A549 (cell line): ENCODE results near the gene CEBPZ.

Experiments
- CEBPB ChIP-seq, 2 experiments: fragments of >200 bp in 1 of 2; sonication (Bioruptor Twin) in 1 of 2; formaldehyde crosslinking in 1 of 2; IDR thresholded peaks; 2 replicates each; pipeline ENCODE4 v1.6.1; 2012 to 2016
- CTCF ChIP-seq: fragments of >200 bp; sonication (Bioruptor Twin); formaldehyde crosslinking; IDR thresholded peaks from 3 replicates; pipeline ENCODE4 v1.5.1; 2016
- HMGXB4 ChIP-seq: fragments of 250-450 bp; sonication (Bioruptor Pico); IDR thresholded peaks from 2 replicates; pipeline ENCODE4 v1.5.0; 2021; ENCODE audit warnings: mild to moderate bottlenecking, moderate library complexity, borderline replicate concordance
- HOXA7 ChIP-seq: fragments of 250-450 bp; sonication (Bioruptor Pico); IDR thresholded peaks from 2 replicates; pipeline ENCODE4 v1.5.0; 2020; ENCODE audit warnings: mild to moderate bottlenecking, moderate library complexity
- KDM1A ChIP-seq: fragments of 200-600 bp; sonication (generic); IDR thresholded peaks from 2 replicates; pipeline ENCODE4 v1.6.1; 2016; ENCODE audit warnings: low read depth, mild to moderate bottlenecking
- POLR2A ChIP-seq: IDR thresholded peaks from 2 replicates; pipeline ENCODE4 v1.6.1; 2012; ENCODE audit warnings: mild to moderate bottlenecking, low read length
- ZFP36 ChIP-seq: fragments of 450-650 bp; IDR thresholded peaks from 2 replicates; pipeline ENCODE4 v1.6.1; 2014; ENCODE audit warnings: borderline replicate concordance; ENCODE audit not compliant: partially characterized antibody

GRCh38 chr2:37276291-37276690, 44.9 kb upstream of the CEBPZ start:
- TF ChIP-seq CTCF (no peak), HOXA7 (CRISPR knock-in tag) (no peak), KDM1A (no peak), ZFP36 (no peak), HMGXB4 (CRISPR knock-in tag) (no peak), POLR2A (no peak), CEBPB (IDR thresholded peaks at IDR 0.05) (no peak)
